ENCODE measurements around the gene KRT20.

DNA sequence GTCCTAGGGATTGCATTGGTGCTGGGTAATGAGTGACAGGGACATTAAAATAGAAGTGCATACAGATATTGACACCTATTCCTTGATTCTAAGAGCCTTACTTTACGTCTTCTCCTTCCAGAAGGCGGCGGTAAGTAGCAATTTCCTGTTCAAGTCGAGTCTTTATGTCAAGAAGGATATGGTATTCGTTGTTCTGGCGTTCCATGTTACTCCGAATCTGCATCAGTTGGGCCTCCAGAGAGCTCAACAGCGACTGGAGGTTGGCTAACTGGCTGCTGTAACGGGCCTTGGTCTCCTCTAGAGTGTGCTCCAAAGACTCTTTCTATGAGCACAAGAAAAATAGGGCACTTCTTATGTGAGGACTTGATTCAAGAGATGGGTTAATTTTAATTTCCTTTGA is 7.0 kb downstream of the KRT20 start:
- TF ChIP-seq, protein P1, sequence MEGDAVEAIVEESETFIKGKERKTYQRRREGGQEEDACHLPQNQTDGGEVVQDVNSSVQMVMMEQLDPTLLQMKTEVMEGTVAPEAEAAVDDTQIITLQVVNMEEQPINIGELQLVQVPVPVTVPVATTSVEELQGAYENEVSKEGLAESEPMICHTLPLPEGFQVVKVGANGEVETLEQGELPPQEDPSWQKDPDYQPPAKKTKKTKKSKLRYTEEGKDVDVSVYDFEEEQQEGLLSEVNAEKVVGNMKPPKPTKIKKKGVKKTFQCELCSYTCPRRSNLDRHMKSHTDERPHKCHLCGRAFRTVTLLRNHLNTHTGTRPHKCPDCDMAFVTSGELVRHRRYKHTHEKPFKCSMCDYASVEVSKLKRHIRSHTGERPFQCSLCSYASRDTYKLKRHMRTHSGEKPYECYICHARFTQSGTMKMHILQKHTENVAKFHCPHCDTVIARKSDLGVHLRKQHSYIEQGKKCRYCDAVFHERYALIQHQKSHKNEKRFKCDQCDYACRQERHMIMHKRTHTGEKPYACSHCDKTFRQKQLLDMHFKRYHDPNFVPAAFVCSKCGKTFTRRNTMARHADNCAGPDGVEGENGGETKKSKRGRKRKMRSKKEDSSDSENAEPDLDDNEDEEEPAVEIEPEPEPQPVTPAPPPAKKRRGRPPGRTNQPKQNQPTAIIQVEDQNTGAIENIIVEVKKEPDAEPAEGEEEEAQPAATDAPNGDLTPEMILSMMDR (conservative IDR thresholded peaks at IDR 0.05; ENCODE audit: low read length) = no peak
- TF ChIP-seq EZH2phosphoT487 (IDR thresholded peaks at IDR 0.05; ENCODE audit: borderline replicate concordance) = no peak
